Transverse colon (tissue), 4 donors: Measurements from ENCODE around the gene INO80E.
A peak's percentile ranks its signal among the peaks of the same experiment; 100 is the strongest.

Experiments used
- EP300 ChIP-seq: sonication (generic); formaldehyde crosslinking; IDR thresholded peaks from one replicate; pipeline ENCODE4 v1.6.1; 2017; ENCODE audit warnings: antibody characterized with exemption, low read depth
- POLR2A ChIP-seq: fragments of 450-650 bp; IDR thresholded peaks from one replicate; pipeline ENCODE4 v1.6.1; 2016; ENCODE audit warnings: antibody characterized with exemption, mild to moderate bottlenecking, moderate library complexity
- POLR2AphosphoS5 ChIP-seq, 3 donors: sonication (generic); formaldehyde crosslinking; IDR thresholded peaks; one replicate each; pipeline ENCODE4 v1.6.1; 2016; ENCODE audit warnings: antibody characterized with exemption in 3 of 3
- TF ChIP-seq, protein P1 (sequence below), 5 experiments: fragments of 200-600 bp in 3 of 5; fragments of 450-650 bp in 2 of 5; sonication (generic) in 3 of 5; IDR thresholded peaks; 1 replicate in 2 of 5; 2 replicates in 3 of 5; pipeline ENCODE4 v1.5.1; 2016 to 2017; ENCODE audit warnings: antibody characterized with exemption in 5 of 5, inconsistent platforms in 3 of 5, mild to moderate bottlenecking in 2 of 5, moderate library complexity in 1 of 5

GRCh38 chr16:30052671-30053372 is 56.8 kb downstream of the INO80E start:
- TF ChIP-seq, protein P1, sequence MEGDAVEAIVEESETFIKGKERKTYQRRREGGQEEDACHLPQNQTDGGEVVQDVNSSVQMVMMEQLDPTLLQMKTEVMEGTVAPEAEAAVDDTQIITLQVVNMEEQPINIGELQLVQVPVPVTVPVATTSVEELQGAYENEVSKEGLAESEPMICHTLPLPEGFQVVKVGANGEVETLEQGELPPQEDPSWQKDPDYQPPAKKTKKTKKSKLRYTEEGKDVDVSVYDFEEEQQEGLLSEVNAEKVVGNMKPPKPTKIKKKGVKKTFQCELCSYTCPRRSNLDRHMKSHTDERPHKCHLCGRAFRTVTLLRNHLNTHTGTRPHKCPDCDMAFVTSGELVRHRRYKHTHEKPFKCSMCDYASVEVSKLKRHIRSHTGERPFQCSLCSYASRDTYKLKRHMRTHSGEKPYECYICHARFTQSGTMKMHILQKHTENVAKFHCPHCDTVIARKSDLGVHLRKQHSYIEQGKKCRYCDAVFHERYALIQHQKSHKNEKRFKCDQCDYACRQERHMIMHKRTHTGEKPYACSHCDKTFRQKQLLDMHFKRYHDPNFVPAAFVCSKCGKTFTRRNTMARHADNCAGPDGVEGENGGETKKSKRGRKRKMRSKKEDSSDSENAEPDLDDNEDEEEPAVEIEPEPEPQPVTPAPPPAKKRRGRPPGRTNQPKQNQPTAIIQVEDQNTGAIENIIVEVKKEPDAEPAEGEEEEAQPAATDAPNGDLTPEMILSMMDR (IDR thresholded peaks at IDR 0.05), result no peak
- TF ChIP-seq EP300 (no peak), POLR2A (no peak), POLR2AphosphoS5 (IDR thresholded peaks at IDR 0.05) (peak; percentile 55 to 62 (median 62))
